Activated T-cell treated with anti-CD3 and anti-CD28 coated beads, Interleukin-2, amount 50 U/mL, for 48 hours (primary cell): ENCODE measurements around the gene PRR27.
"Not testable (repeated sequence)": the region's sequence is repeated elsewhere in the genome, so short reads cannot be mapped to it uniquely, and the experiment has no call there.

Source experiments
- DNase-seq, 2 experiments: peaks; one replicate each; pipeline ENCODE4 v3.0.0-alpha.2; 2020

PRR27 gene

DNA sequence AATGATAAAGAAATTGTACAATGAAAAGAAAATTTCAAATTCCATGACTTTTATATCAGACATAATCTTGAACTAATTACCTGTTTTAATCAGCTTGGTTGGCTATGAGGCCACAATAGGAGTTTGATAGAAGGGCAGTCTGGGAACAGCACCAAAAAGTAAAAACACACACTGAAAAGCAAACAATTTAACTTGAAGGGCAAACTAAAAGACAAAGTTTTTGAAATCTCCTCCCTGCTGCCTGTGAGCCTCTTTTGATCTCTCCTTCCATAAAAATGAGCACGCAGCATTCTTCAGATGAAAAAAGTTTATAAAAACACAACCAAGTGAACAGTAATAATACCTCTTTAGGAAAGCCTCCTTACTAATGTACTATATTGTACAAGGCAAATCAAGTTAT is 49.6 kb downstream of the PRR27 start:
- DNase-seq, result no peak

DNA sequence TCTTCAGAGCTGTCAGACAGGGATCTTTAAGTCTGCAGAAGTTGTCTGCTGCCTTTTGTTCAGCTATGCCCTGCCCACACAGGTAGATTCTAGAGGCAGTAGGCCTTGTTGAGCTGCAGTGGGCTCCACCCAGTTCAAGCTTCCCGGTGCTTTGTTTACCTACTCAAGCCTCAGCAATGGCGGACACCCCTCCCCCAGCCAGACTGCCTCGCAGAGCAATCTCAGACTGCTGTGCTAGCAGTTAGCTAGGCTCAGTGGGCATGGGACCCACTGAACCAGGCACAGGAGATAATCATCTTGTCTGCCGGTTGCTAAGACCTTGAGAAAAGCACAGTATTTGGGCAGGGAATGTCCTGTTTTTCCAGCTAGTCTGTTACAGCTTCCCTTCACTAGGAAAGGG is 58.7 kb downstream of the PRR27 start:
- not testable (repeated sequence) for DNase-seq
